ENCODE results near the gene PIEZO1.

DNA sequence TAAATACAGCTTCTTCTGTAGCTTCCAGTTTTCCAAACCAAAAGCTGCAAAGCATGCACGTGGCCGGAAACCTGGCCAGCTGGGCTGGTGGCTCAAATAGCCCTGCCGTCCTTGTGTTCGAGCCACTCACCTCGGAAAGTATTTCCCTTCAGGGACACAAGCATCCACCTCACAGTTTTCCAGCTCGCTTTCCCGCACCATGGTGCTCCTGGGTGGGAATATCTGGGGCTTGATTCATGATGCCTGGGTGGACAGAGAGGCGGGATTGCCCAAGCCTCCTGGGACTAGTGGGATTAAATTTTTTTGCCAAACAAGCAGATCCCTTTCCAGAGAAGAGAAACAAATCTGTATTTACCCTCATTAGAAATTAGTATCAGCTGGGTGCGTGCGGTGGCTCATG lies 115.0 kb downstream of the PIEZO1 start:
- TF ChIP-seq, protein P1, sequence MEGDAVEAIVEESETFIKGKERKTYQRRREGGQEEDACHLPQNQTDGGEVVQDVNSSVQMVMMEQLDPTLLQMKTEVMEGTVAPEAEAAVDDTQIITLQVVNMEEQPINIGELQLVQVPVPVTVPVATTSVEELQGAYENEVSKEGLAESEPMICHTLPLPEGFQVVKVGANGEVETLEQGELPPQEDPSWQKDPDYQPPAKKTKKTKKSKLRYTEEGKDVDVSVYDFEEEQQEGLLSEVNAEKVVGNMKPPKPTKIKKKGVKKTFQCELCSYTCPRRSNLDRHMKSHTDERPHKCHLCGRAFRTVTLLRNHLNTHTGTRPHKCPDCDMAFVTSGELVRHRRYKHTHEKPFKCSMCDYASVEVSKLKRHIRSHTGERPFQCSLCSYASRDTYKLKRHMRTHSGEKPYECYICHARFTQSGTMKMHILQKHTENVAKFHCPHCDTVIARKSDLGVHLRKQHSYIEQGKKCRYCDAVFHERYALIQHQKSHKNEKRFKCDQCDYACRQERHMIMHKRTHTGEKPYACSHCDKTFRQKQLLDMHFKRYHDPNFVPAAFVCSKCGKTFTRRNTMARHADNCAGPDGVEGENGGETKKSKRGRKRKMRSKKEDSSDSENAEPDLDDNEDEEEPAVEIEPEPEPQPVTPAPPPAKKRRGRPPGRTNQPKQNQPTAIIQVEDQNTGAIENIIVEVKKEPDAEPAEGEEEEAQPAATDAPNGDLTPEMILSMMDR (IDR thresholded peaks at IDR 0.05 in 2 of 3, conservative IDR thresholded peaks at IDR 0.05 in 1 of 3; ENCODE audit: control insufficient read depth in 2 of 3, extremely low read depth in 1 of 3, insufficient read depth in 1 of 3, low read depth in 3 of 3, low read length in 3 of 3): no peak
- TF ChIP-seq TCF3 (IDR thresholded peaks at IDR 0.05; ENCODE audit: borderline replicate concordance, insufficient read depth, low read depth, low read length): no peak
- TF ChIP-seq TCF12 (IDR thresholded peaks at IDR 0.05; ENCODE audit: low read depth, low read length): no peak
- no peak for TF ChIP-seq PAX5 (IDR thresholded peaks at IDR 0.05; ENCODE audit: borderline replicate concordance, low read depth, low read length)
- TF ChIP-seq NFIC (IDR thresholded peaks at IDR 0.05; ENCODE audit: low read depth, low read length): no peak
- no peak for TF ChIP-seq MTA3 (IDR thresholded peaks at IDR 0.05; ENCODE audit: borderline replicate concordance, low read length)
- TF ChIP-seq, protein P2, sequence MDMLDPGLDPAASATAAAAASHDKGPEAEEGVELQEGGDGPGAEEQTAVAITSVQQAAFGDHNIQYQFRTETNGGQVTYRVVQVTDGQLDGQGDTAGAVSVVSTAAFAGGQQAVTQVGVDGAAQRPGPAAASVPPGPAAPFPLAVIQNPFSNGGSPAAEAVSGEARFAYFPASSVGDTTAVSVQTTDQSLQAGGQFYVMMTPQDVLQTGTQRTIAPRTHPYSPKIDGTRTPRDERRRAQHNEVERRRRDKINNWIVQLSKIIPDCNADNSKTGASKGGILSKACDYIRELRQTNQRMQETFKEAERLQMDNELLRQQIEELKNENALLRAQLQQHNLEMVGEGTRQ (IDR thresholded peaks at IDR 0.05; ENCODE audit: borderline replicate concordance, low read depth, low read length): no peak
- TF ChIP-seq JUND (IDR thresholded peaks at IDR 0.05; ENCODE audit: low read depth, low read length): no peak
- TF ChIP-seq POLR2A (IDR thresholded peaks at IDR 0.05; ENCODE audit: low read depth, low read length): no peak
- TF ChIP-seq NR2C1 (IDR thresholded peaks at IDR 0.05): no peak

Data from GM12878 (cell line).